Thyroid gland (tissue), 4 donors: Measurements from ENCODE around the gene VKORC1L1.

ENCODE experiments used
- CTCF ChIP-seq, 6 experiments: fragments of 200-600 bp in 3 of 6; fragments of 450-650 bp in 3 of 6; sonication (generic) in 3 of 6; IDR thresholded peaks; one replicate each; pipeline ENCODE4 v1.5.1; 2016 to 2019; ENCODE audit warnings: antibody characterized with exemption in 6 of 6, mild to moderate bottlenecking in 2 of 6, inconsistent platforms in 1 of 6, moderate library complexity in 1 of 6
- POLR2A ChIP-seq, 2 donors: fragments of 450-650 bp; IDR thresholded peaks; one replicate each; pipeline ENCODE4 v1.6.1; 2017; ENCODE audit warnings: antibody characterized with exemption in 2 of 2, mild to moderate bottlenecking in 2 of 2, moderate library complexity in 1 of 2

GRCh38 chr7:65925040-65925439 lies 52.2 kb downstream of the VKORC1L1 start:
- no peak for TF ChIP-seq CTCF (IDR thresholded peaks at IDR 0.05)
- TF ChIP-seq POLR2A (IDR thresholded peaks at IDR 0.05) = no peak
